HCT116 (cell line): Measurements from ENCODE around the gene VAMP2. TPM values are rescaled to one million over a fixed set of nuclear protein-coding genes. Genes with fewer than 3 reads are reported as not detected.

Experiments used
- ATAC-seq: fragments of 200-7000 bp; cut with Tn5 transposase; 2 replicates; pipeline ENCODE4 v1.9.1; 2020; ENCODE audit warnings: mild to moderate bottlenecking, moderate library complexity
- BruUV-seq: library from RNA; stranded (reverse); fragments of 400-500 nt; replicated peaks from 2 replicates; lab custom pipeline; 2021; lab: Mats Ljungman, UMichigan
- CTCF ChIA-PET: fragments of 300-600 bp; sonication (Branson Sonifier 250); formaldehyde crosslinking; loops from one replicate; lab custom pipeline; 2021; ENCODE audit warnings: antibody characterized with exemption; lab: Charles Lee
- POLR2A ChIA-PET: fragments of 300-600, 350-600 bp; sonication (Branson Sonifier 250); formaldehyde crosslinking; loops from one replicate; lab custom pipeline; 2021; ENCODE audit warnings: antibody characterized with exemption; lab: Charles Lee
- RAD21 ChIA-PET, 2 experiments: fragments of 300-600 bp; sonication (Branson Sonifier 250); formaldehyde crosslinking; loops; one replicate each; lab custom pipeline; 2023; ENCODE audit warnings: low total read pairs in 2 of 2; ENCODE audit not compliant: uncharacterized antibody in 2 of 2, unreplicated experiment in 2 of 2, low non-redundant PET in 1 of 2; lab: Charles Lee
- DNase-seq: peaks from one replicate; pipeline ENCODE4 v3.0.0-alpha.2; 2010; ENCODE audit warnings: low read depth, low spot score
- H2AFZ ChIP-seq: fragments of 200-600 bp; shearing (Covaris generic), sonication (generic); 2 replicates; pipeline ENCODE4 v1.6.1; 2017; ENCODE audit warnings: low read depth, mixed run types, mixed read lengths, antibody characterized with exemption, low read length; ENCODE audit not compliant: poor library complexity, severe bottlenecking
- H3K27ac ChIP-seq: 2 replicates; pipeline ENCODE4 v1.5.1; 2012; ENCODE audit warnings: low read depth, low read length
- H3K27me3 ChIP-seq: fragments of 200-600 bp; sonication (generic); 2 replicates; pipeline ENCODE4 v1.6.1; 2016; ENCODE audit warnings: mixed run types, low read length, mixed read lengths; ENCODE audit not compliant: insufficient read depth
- H3K36me3 ChIP-seq, 2 experiments: fragments of 200-500 bp in 1 of 2; fragments of 200-600 bp in 1 of 2; sonication (Bioruptor generic) in 1 of 2; sonication (generic) in 1 of 2; 2 replicates each; pipeline versions ENCODE4 v1.5.1 to v1.6.1; 2014 to 2016; ENCODE audit warnings: low read length in 2 of 2, inconsistent platforms in 1 of 2, mixed read lengths in 1 of 2, mixed run types in 1 of 2; ENCODE audit not compliant: insufficient read depth in 2 of 2, control insufficient read depth in 1 of 2
- H3K4me1 ChIP-seq, 2 experiments: fragments of 200-600 bp in 1 of 2; sonication (generic) in 1 of 2; 2 replicates each; pipeline versions ENCODE4 v1.5.1 to v1.6.1; 2012 to 2017; ENCODE audit warnings: low read length in 2 of 2, inconsistent platforms in 1 of 2, mild to moderate bottlenecking in 1 of 2, mixed read lengths in 1 of 2, mixed run types in 1 of 2, moderate library complexity in 1 of 2; ENCODE audit not compliant: insufficient read depth in 2 of 2, control insufficient read depth in 1 of 2
- H3K4me2 ChIP-seq: fragments of 200-600 bp; sonication (generic); 2 replicates; pipeline ENCODE4 v1.6.1; 2017; ENCODE audit warnings: mixed run types, low read length, mixed read lengths
- H3K4me3 ChIP-seq, 2 experiments: fragments of 200-600 bp in 1 of 2; sonication (generic) in 1 of 2; replicated peaks in 1 of 2; 2 replicates each; pipeline ENCODE4 v1.5.1; 2011 to 2016; ENCODE audit warnings: low read length in 2 of 2, control low read depth in 1 of 2, low read depth in 1 of 2, mild to moderate bottlenecking in 1 of 2, mixed read lengths in 1 of 2, mixed run types in 1 of 2
- H3K79me2 ChIP-seq: fragments of 200-600 bp; sonication (generic); 2 replicates; pipeline ENCODE4 v1.6.1; 2017; ENCODE audit warnings: mild to moderate bottlenecking, mixed run types, low read length, moderate library complexity, mixed read lengths; ENCODE audit not compliant: insufficient read depth
- H3K9ac ChIP-seq: fragments of 200-600 bp; sonication (generic); 2 replicates; pipeline ENCODE4 v1.6.1; 2016; ENCODE audit warnings: low read length, mixed read lengths
- H3K9me2 ChIP-seq: fragments of 200-600 bp; sonication (generic), shearing (Covaris generic); 2 replicates; pipeline ENCODE4 v1.6.1; 2017; ENCODE audit warnings: mixed run types, mild to moderate bottlenecking, moderate library complexity; ENCODE audit not compliant: insufficient read depth
- H3K9me3 ChIP-seq, 2 experiments: fragments of 200-500 bp in 1 of 2; fragments of 200-600 bp in 1 of 2; sonication (Bioruptor generic) in 1 of 2; sonication (generic) in 1 of 2; 2 replicates each; pipeline ENCODE4 v1.6.1; 2014 to 2017; ENCODE audit warnings: low read length in 2 of 2, mixed read lengths in 2 of 2, inconsistent platforms in 1 of 2, low read depth in 1 of 2, mild to moderate bottlenecking in 1 of 2, mixed run types in 1 of 2, moderate library complexity in 1 of 2; ENCODE audit not compliant: control insufficient read depth in 1 of 2, insufficient read depth in 1 of 2
- H4K20me1 ChIP-seq: fragments of 200-600 bp; sonication (generic), shearing (Covaris generic); 2 replicates; pipeline ENCODE4 v1.6.1; 2017; ENCODE audit warnings: mixed run types, mild to moderate bottlenecking, moderate library complexity; ENCODE audit not compliant: insufficient read depth
- CEBPB ChIP-seq: IDR thresholded peaks from 2 replicates; pipeline ENCODE4 v1.6.1; 2012; ENCODE audit warnings: low read depth
- EGR1 ChIP-seq: IDR thresholded peaks from 2 replicates; pipeline ENCODE4 v1.6.1; 2012; ENCODE audit warnings: low read depth
- ELF1 ChIP-seq: IDR thresholded peaks from 2 replicates; pipeline ENCODE4 v1.6.1; 2012; ENCODE audit warnings: low read depth, borderline replicate concordance
- EZH2 ChIP-seq: fragments of 200-600 bp; sonication (generic); IDR thresholded peaks from 2 replicates; pipeline ENCODE4 v1.6.1; 2017; ENCODE audit warnings: antibody characterized with exemption, mixed run types
- EZH2phosphoT487 ChIP-seq: fragments of 200-600 bp; IDR thresholded peaks from 2 replicates; pipeline ENCODE4 v1.6.1; 2018; ENCODE audit warnings: antibody characterized with exemption, borderline replicate concordance
- POLR2AphosphoS5 ChIP-seq: IDR thresholded peaks from 2 replicates; pipeline ENCODE4 v1.6.1; 2011; ENCODE audit warnings: mild to moderate bottlenecking, low read depth, low read length, moderate library complexity
- RAD21 ChIP-seq: IDR thresholded peaks from 2 replicates; pipeline ENCODE4 v1.6.1; 2012; ENCODE audit warnings: low read depth, mild to moderate bottlenecking
- SP1 ChIP-seq: IDR thresholded peaks from 2 replicates; pipeline ENCODE4 v1.6.1; 2012; ENCODE audit warnings: low read depth
- SRF ChIP-seq: IDR thresholded peaks from 2 replicates; pipeline ENCODE4 v1.6.1; 2012; ENCODE audit warnings: low read depth
- YY1 ChIP-seq: IDR thresholded peaks from 2 replicates; pipeline ENCODE4 v1.6.1; 2011; ENCODE audit warnings: low read length, low read depth, moderate library complexity, mild to moderate bottlenecking; ENCODE audit not compliant: insufficient replicate concordance; ENCODE audit errors: extremely low read depth
- ZFX ChIP-seq: fragments of 450-650 bp; IDR thresholded peaks from 2 replicates; pipeline ENCODE4 v1.6.1; 2017
- ZNF274 ChIP-seq: fragments of 200-500 bp; sonication (Bioruptor generic); IDR thresholded peaks from 2 replicates; pipeline ENCODE4 v1.6.1; 2014; ENCODE audit warnings: mild to moderate bottlenecking, low read depth, low read length, inconsistent platforms
- intact Hi-C: fragments of 100-400 bp; cut with micrococcal nuclease; formaldehyde crosslinking; loops from 2 replicates; pipeline ENCODE4 v1.10.0; 2022
- total RNA-seq: library from RNA; stranded (reverse); gene quantifications from one replicate; pipeline ENCODE4 v1.2.1, GENCODE V29; 2021; ENCODE audit not compliant: unreplicated experiment
- TF ChIP-seq, protein P1 (sequence below), 3 experiments: fragments of 200-600 bp in 1 of 3; sonication (generic) in 1 of 3; IDR thresholded peaks in 2 of 3; conservative IDR thresholded peaks in 1 of 3; 2 replicates each; pipeline ENCODE4 v1.5.1; 2012 to 2017; ENCODE audit warnings: low read depth in 2 of 3, low read length in 2 of 3, antibody characterized with exemption in 1 of 3, borderline replicate concordance in 1 of 3, control low read depth in 1 of 3, mild to moderate bottlenecking in 1 of 3, mixed read lengths in 1 of 3, mixed run types in 1 of 3, moderate library complexity in 1 of 3; ENCODE audit not compliant: insufficient read depth in 1 of 3
- TF ChIP-seq, protein P2 (sequence below): IDR thresholded peaks from 2 replicates; pipeline ENCODE4 v1.6.1; 2012

VAMP2 gene
- total RNA-seq, 1 experiment from 2014 or later: 35.9 TPM

DNA sequence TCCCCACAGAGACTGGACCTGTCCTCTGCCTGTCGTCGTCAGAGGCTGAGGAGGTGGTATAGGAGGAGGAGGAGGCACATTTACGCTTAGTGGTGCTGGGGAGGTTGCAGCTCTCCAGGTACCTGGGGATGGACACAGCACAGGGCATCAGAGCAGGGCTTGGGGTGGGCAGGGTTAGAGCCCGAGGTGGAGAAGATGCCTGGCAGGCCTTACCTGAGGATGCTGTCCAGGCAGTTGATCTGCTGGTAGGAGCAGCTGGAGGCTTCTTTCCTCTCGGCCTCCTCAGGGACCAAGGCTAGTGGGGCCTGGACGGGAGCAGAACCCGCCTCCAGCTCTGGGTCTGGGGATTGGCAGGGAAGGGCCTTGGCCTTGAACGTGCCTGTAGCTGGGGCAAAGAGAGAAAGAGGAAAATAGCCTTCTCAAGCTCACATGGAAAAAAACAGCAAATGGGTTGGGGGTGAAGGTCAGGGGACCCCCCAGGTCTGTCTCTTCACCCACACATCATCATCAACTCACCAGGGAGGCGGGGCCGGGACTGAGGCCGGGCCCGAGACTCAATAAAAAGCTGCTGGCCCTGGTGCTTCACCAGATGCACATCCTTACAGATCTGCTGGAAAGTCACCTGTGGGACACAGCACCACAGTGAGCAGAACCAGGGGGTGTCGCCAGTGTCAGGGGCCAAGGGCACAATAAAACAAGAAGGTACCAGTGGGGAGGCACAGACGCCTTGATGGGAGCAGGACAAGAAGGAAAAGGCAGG lies 16.2 kb downstream of the VAMP2 start:
- Histone ChIP-seq H3K27ac (no peak overlapping the region), H3K9me3 (no peaks in the 10 kb centered on the region), H3K9ac (no peak overlapping the region), H3K4me1 (peaks cover 6 to 12% of the 10 kb centered on the region in 2 experiments), H2AFZ (no peak overlapping the region), H3K4me3 (no peak overlapping the region), H3K4me2 (no peak overlapping the region), H4K20me1 (no peaks in the 10 kb centered on the region), H3K79me2 (peaks cover 19% of the 10 kb centered on the region), H3K36me3 (peaks cover 46 to 71% of the 10 kb centered on the region in 2 experiments), H3K9me2 (no peaks in the 10 kb centered on the region), H3K27me3 (no peaks in the 10 kb centered on the region)
- ChIA-PET RAD21 (no interaction called here), CTCF (no interaction called here), POLR2A (interaction anchor here (1.0 kb wide), 1 partner anchor 7 kb away, joined by 3 read pairs; no protein-coding TSS in a partner anchor)
- no TSS peak for BruUV-seq
- intact Hi-C loops: no loop called here
- ATAC-seq: no peak
- no peak for DNase-seq
- TF ChIP-seq, protein P1, sequence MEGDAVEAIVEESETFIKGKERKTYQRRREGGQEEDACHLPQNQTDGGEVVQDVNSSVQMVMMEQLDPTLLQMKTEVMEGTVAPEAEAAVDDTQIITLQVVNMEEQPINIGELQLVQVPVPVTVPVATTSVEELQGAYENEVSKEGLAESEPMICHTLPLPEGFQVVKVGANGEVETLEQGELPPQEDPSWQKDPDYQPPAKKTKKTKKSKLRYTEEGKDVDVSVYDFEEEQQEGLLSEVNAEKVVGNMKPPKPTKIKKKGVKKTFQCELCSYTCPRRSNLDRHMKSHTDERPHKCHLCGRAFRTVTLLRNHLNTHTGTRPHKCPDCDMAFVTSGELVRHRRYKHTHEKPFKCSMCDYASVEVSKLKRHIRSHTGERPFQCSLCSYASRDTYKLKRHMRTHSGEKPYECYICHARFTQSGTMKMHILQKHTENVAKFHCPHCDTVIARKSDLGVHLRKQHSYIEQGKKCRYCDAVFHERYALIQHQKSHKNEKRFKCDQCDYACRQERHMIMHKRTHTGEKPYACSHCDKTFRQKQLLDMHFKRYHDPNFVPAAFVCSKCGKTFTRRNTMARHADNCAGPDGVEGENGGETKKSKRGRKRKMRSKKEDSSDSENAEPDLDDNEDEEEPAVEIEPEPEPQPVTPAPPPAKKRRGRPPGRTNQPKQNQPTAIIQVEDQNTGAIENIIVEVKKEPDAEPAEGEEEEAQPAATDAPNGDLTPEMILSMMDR (IDR thresholded peaks at IDR 0.05 in 2 of 3, conservative IDR thresholded peaks at IDR 0.05 in 1 of 3; ENCODE audit: borderline replicate concordance in 1 of 3, insufficient read depth in 1 of 3, low read depth in 2 of 3, low read length in 2 of 3): no peak
- TF ChIP-seq ELF1 (no peak), SP1 (no peak), ZNF274 (no peak), RAD21 (no peak), EGR1 (no peak), SRF (no peak), YY1 (no peak), POLR2AphosphoS5 (no peak), ZFX (no peak), CEBPB (no peak), EZH2 (no peak), EZH2phosphoT487 (no peak)
- TF ChIP-seq, protein P2, sequence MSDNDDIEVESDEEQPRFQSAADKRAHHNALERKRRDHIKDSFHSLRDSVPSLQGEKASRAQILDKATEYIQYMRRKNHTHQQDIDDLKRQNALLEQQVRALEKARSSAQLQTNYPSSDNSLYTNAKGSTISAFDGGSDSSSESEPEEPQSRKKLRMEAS: no peak
